HG03280 (cell line): ENCODE measurements around the gene PDE5A.

Experiments
- ATAC-seq: cut with Tn5 transposase; IDR thresholded peaks from one replicate; pipeline ENCODE4 v1.9.1; 2021; ENCODE audit warnings: mild to moderate bottlenecking, moderate library complexity; ENCODE audit not compliant: unreplicated experiment

Gene PDE5A

GRCh38 chr4:119525005-119525749, 103.4 kb downstream of the PDE5A start:
- ATAC-seq: no peak

GRCh38 chr4:119523399-119523798, 105.2 kb downstream of the PDE5A start:
- ATAC-seq: no peak

- ATAC-seq: no peak
Measured at GRCh38 chr4:119521268-119521667, 107.3 kb downstream of the PDE5A start.

GRCh38 chr4:119518915-119519410, 109.6 kb downstream of the PDE5A start:
- ATAC-seq: no peak

- no peak for ATAC-seq
Measured at GRCh38 chr4:119518230-119518892, 110.2 kb downstream of the PDE5A start.

GRCh38 chr4:119517361-119518229, 111.0 kb downstream of the PDE5A start:
- ATAC-seq: no peak

GRCh38 chr4:119512398-119512797, 116.2 kb downstream of the PDE5A start:
- no peak for ATAC-seq

GRCh38 chr4:119510395-119511149, 118.0 kb downstream of the PDE5A start:
- ATAC-seq: no peak

- ATAC-seq: no peak
Measured at GRCh38 chr4:119508281-119508680, 120.3 kb downstream of the PDE5A start.

- no peak for ATAC-seq
Measured at GRCh38 chr4:119506806-119507205, 121.8 kb downstream of the PDE5A start.

- no peak for ATAC-seq
Measured at GRCh38 chr4:119504616-119505015, 124.0 kb downstream of the PDE5A start.

- no peak for ATAC-seq
Measured at GRCh38 chr4:119501740-119502139, 126.9 kb downstream of the PDE5A start.

- no peak for ATAC-seq
Measured at GRCh38 chr4:119498527-119498926, 130.1 kb downstream of the PDE5A start.

- no peak for ATAC-seq
Measured at GRCh38 chr4:119493886-119494285, 134.7 kb downstream of the PDE5A start.

- ATAC-seq: no peak
Measured at GRCh38 chr4:119493419-119493818, 135.2 kb downstream of the PDE5A start.

- ATAC-seq: peak; percentile 62
Measured at GRCh38 chr4:119490335-119490734, 138.3 kb downstream of the PDE5A start.

GRCh38 chr4:119489305-119489704, 139.3 kb downstream of the PDE5A start:
- ATAC-seq: no peak

GRCh38 chr4:119480331-119480730, 148.3 kb downstream of the PDE5A start:
- ATAC-seq: no peak

- ATAC-seq: no peak
Measured at GRCh38 chr4:119479835-119480234, 148.8 kb downstream of the PDE5A start.

- ATAC-seq: no peak
Measured at GRCh38 chr4:119479180-119479808, 149.3 kb downstream of the PDE5A start.
